IPS-15b (cell line): ENCODE data around the gene EIF6.

Experiments used
- H3K27me3 ChIP-seq: one replicate; pipeline ENCODE4 v1.6.1; 2013; ENCODE audit warnings: low read length; ENCODE audit not compliant: control insufficient read depth, insufficient read depth
- H3K36me3 ChIP-seq: one replicate; pipeline ENCODE4 v1.6.1; 2013; ENCODE audit warnings: low read length; ENCODE audit not compliant: control insufficient read depth, insufficient read depth
- H3K4me1 ChIP-seq: one replicate; pipeline ENCODE4 v1.6.1; 2013; ENCODE audit warnings: mild to moderate bottlenecking, low read length; ENCODE audit not compliant: control insufficient read depth, insufficient read depth
- H3K4me3 ChIP-seq: one replicate; pipeline ENCODE4 v1.5.1; 2013; ENCODE audit warnings: low read depth, low read length
- H3K9ac ChIP-seq: one replicate; pipeline ENCODE4 v1.6.1; 2013; ENCODE audit warnings: low read depth, mild to moderate bottlenecking, low read length
- H3K9me3 ChIP-seq: one replicate; pipeline ENCODE4 v1.6.1; 2013; ENCODE audit warnings: mild to moderate bottlenecking, low read length; ENCODE audit not compliant: control insufficient read depth, insufficient read depth

Gene EIF6

DNA sequence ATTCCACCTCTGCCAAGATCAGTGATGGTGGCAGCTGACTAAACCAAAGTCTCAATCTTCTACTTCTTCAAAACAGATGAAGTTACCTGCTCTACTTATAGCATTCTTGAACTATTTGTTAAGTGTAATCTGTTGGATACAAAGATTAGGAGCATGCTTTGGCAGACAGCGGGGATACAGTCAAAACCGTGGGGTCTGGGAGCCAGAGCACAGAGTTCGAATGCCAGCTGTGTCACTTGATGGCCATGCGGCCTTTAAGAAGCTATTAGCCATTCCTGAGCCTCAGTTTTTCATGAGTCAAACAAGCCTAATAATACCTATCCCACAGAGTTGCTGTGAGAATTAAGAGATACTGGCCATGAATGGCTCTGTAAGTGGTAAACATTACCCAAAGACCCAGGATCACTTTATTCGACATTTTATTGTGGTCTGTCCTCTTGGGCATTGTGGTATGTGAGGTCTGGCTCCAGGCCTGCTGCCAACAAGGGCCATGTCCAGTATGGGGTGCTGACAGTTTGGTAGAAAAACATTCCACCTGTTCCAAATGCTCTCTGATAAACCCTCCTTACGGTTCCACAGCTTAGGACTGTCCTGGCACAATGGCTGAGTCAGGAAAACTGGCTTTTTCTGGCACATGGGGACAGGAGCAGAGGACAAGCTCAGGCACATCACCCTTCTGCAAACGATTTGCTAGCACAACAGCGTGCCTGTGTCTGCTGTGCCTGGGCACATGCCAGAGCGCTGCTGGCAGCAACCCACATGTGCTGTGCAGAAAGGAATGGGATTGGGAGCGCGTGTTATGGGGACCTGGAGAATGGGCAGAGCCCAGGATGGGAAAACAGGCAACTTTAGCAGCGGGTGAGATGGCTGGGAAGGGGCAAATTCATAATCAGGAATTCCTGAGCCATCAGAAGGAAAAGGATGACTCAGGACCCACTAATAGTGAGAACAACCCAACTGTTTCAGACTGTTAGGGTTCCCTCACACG is 23.4 kb upstream of the EIF6 start:
- no peak overlapping the region for H3K4me3 ChIP-seq
- H3K27me3 ChIP-seq: no peaks in the 10 kb centered on the region
- no peaks in the 10 kb centered on the region for H3K9me3 ChIP-seq
- H3K9ac ChIP-seq: no peak overlapping the region
- peaks cover 5% of the 10 kb centered on the region for H3K4me1 ChIP-seq
- H3K36me3 ChIP-seq: no peaks in the 10 kb centered on the region

DNA sequence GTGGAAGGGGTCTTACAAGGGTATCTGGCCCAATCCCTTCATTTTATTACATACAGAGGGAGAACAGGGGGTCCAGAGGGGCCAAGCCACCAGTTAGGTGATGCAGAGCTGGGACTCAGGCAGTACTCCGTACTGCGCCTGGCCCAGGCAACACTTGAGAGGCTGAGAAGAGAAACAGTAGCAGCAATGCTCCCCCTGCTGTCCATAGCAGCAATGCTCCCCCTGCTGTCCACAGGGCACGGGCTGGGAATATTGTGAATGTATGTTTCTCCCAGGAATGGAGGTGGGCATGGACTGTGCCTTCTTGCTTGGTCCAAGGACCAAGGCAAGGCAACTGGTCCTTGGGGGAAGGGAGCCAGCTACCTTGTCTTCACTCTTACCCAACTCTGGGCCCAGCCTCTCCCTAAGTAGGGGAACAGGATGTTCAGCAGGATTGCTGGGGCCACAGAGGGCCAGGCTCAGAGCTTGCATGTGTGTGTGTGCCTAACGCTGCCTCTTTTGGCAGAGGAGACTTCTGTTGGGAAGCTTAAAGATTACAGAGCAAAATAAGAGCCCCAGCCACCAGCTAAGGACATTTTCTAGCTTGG is 22.5 kb upstream of the EIF6 start:
- Histone ChIP-seq H3K27me3 (no peaks in the 10 kb centered on the region), H3K4me1 (peaks cover 5% of the 10 kb centered on the region), H3K4me3 (no peak overlapping the region), H3K9ac (no peak overlapping the region), H3K9me3 (no peaks in the 10 kb centered on the region), H3K36me3 (no peaks in the 10 kb centered on the region)

GRCh38 chr20:35305682-35306556 is 21.3 kb upstream of the EIF6 start:
- H3K9ac ChIP-seq: no peak overlapping the region
- H3K4me1 ChIP-seq: peaks cover 2% of the 10 kb centered on the region
- no peak overlapping the region for H3K4me3 ChIP-seq
- H3K9me3 ChIP-seq: no peaks in the 10 kb centered on the region
- H3K36me3 ChIP-seq: no peaks in the 10 kb centered on the region
- no peaks in the 10 kb centered on the region for H3K27me3 ChIP-seq

DNA sequence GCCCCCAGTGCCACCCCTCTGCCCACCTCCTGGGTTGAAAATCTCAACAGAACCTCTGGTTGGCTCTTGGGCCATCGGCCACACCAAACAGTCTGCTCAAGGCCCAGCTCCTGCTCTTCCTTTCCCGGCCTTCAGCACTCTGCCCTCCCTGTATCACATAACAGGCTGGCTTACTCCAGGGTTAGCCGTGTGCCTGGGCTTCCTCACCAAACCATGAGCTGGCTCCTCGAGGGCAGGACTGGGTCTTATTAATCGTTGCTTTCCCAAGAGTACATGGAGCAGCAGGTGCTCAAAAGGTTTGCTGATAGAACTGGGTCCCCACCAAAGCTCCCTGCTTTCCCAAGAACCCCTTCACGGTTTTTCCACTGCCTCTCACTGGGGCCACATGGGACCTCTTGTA is 20.4 kb upstream of the EIF6 start:
- Histone ChIP-seq H3K4me1 (peaks cover 2% of the 10 kb centered on the region), H3K9me3 (no peaks in the 10 kb centered on the region), H3K36me3 (no peaks in the 10 kb centered on the region), H3K27me3 (no peaks in the 10 kb centered on the region), H3K9ac (no peak overlapping the region), H3K4me3 (no peak overlapping the region)

DNA sequence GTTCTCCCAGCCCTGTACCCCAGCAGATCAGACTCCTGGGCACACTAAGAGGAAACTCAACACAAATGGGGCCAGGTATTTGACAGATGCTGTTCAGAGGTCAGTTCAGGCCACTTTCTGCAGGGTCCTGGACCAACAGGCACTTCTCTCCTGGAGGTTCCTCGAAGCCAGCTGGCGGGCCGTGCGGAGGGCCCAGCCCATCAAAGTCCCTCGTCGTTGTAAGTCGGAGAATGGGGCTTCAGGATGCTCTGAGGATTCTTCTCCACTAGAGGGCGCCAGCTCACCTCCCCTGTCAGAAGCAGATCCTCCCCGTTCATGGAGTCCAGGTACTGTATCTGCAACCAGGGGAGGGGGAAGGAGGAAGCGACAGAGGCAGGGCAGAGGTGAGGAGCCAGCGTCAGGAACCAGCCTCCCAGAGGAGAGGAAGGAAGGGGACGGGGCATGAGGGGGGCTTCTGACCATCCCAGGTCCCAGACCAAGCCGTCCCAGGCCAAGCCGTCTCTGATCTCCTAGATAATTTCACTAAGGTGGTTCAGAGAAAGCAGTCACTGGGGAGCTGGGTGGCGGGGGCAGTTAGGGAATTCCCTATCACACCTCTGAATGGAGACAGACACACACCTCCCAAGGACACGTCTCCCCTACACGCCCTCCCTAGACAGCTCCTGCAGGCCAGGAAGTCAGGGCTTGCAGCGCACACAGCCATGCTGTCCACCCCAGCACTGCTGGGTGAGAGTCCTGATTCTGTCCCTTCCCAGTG is 19.3 kb upstream of the EIF6 start:
- Histone ChIP-seq H3K9ac (peak overlapping the region; percentile 76), H3K9me3 (no peaks in the 10 kb centered on the region), H3K27me3 (no peaks in the 10 kb centered on the region), H3K4me3 (peak overlapping the region; percentile 42), H3K36me3 (no peaks in the 10 kb centered on the region), H3K4me1 (peaks cover 2% of the 10 kb centered on the region)

DNA sequence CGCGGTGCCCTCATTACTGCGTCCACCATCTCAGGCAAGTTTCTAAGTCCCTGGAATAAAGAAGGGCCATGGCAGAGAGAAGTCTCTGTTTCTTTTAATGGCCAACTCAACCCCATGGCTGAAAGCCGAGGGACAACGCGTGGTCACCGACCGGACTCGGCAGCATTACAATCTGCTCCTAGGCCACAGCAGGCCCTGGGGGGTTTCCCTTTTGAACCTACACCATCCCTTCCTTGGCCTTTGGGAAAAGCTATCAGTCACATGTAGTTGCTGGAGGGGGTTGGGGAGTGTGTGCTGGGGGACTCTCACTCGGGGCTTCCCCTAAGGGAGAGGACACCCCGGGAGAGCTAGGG is 18.8 kb upstream of the EIF6 start:
- Histone ChIP-seq H3K9ac (no peak overlapping the region), H3K4me1 (peaks cover 2% of the 10 kb centered on the region)

GRCh38 chr20:35302421-35303335 is 18.1 kb upstream of the EIF6 start:
- H3K4me1 ChIP-seq: peaks cover 2% of the 10 kb centered on the region
- no peaks in the 10 kb centered on the region for H3K27me3 ChIP-seq
- H3K9me3 ChIP-seq: no peaks in the 10 kb centered on the region
- H3K36me3 ChIP-seq: no peaks in the 10 kb centered on the region
- H3K9ac ChIP-seq: no peak overlapping the region
- H3K4me3 ChIP-seq: no peak overlapping the region

More for the DNA sequence above, 18.8 kb upstream of the EIF6 start:
- H3K9me3 ChIP-seq: no peaks in the 10 kb centered on the region
- no peaks in the 10 kb centered on the region for H3K27me3 ChIP-seq
- no peaks in the 10 kb centered on the region for H3K36me3 ChIP-seq
- H3K4me3 ChIP-seq: no peak overlapping the region

DNA sequence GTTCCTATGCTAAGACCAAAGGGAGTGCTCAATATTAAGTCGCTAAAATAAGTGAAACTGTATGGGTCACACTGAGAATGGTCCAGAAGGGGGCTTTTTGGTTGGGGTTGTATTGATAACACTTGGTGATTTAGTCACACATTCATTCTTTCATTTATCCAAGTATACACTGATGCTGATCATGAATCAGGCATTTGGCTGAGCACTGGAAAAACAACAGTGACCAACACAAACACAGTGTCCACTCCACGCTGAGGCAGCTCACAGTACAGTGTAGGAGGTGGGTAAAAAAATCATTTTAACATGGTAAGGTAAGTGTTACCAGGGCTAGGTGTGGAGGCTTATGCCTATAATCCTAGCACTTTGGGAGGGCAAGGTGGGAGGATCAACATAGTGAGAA is 16.9 kb upstream of the EIF6 start:
- Histone ChIP-seq H3K9ac (no peak overlapping the region), H3K4me1 (peaks cover 2% of the 10 kb centered on the region), H3K27me3 (no peaks in the 10 kb centered on the region), H3K36me3 (no peaks in the 10 kb centered on the region), H3K9me3 (no peaks in the 10 kb centered on the region), H3K4me3 (no peak overlapping the region)

DNA sequence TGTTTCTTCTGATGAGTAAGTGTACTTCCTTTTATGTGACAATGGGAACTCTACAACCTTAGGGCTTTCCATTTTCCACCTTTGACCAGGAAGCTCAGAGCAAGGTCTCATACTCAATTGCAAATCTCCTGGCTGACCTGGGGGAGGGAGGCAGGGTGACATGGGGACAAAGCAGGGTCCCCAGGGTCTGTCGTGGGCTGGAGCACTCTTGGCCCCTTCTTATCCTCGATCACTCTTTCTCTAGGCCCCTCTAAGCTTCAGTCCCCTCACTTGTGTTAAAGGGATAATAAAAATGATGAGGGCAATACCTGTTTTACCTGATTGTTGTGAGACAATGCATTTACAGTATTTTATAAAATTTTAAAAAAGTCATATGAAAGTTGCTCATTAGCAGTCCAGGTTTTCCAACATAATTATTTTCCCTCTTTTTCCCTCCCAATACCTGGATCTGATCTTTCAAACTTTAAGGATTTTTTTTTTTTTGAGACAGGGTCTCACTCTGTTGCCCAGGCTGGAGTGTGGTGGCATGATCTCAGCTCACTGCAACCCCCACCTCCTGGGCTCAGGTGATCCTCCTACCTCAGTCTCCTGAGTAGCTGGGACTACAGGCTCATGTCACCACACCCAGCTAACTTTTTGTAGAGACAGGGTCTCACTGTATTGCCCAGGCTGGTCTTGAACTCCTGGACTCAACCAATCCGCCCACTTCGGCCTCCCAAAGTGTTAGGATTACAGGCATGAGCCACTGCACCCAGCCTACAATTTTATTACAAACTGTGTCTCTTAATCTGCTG is 16.1 kb upstream of the EIF6 start:
- Histone ChIP-seq H3K9me3 (no peaks in the 10 kb centered on the region), H3K36me3 (no peaks in the 10 kb centered on the region), H3K4me3 (no peak overlapping the region), H3K4me1 (peaks cover 2% of the 10 kb centered on the region), H3K27me3 (no peaks in the 10 kb centered on the region), H3K9ac (no peak overlapping the region)

GRCh38 chr20:35299780-35300179 is 15.2 kb upstream of the EIF6 start:
- Histone ChIP-seq H3K36me3 (no peaks in the 10 kb centered on the region), H3K9ac (no peak overlapping the region), H3K4me1 (peaks cover 2% of the 10 kb centered on the region), H3K27me3 (no peaks in the 10 kb centered on the region), H3K4me3 (no peak overlapping the region), H3K9me3 (no peaks in the 10 kb centered on the region)
